OCI-LY3 (cell line): ENCODE results near the gene NSD1.

Source experiments
- H2AFZ ChIP-seq: fragments of 200-600, 300-600 bp; shearing (Covaris generic); 2 replicates; pipeline ENCODE4 v1.6.0; 2014; ENCODE audit warnings: antibody characterized with exemption, low read depth, low read length
- H3K27ac ChIP-seq: fragments of 200-600, 300-600 bp; sonication (generic); 2 replicates; pipeline ENCODE4 v1.5.1; 2014; ENCODE audit warnings: mild to moderate bottlenecking, low read length, moderate library complexity, mixed read lengths
- H3K27me3 ChIP-seq: fragments of 200-600, 300-600 bp; sonication (generic); 2 replicates; pipeline ENCODE4 v1.6.1; 2014; ENCODE audit warnings: low read depth, low read length, mixed read lengths
- H3K36me3 ChIP-seq: fragments of 200-600, 300-600 bp; sonication (generic); replicated peaks from 2 replicates; pipeline ENCODE3; 2014; ENCODE audit warnings: low read depth, low read length, mixed read lengths
- H3K4me1 ChIP-seq: fragments of 300-600, 200-600 bp; sonication (generic); 2 replicates; pipeline ENCODE4 v1.6.1; 2014; ENCODE audit warnings: low read length, mixed read lengths
- H3K4me2 ChIP-seq: fragments of 200-600, 300-600 bp; sonication (generic); 2 replicates; pipeline ENCODE4 v1.6.1; 2014; ENCODE audit warnings: low read length, mixed read lengths
- H3K4me3 ChIP-seq: fragments of 300-600, 200-600 bp; sonication (generic); 2 replicates; pipeline ENCODE4 v1.5.1; 2014; ENCODE audit warnings: antibody characterized with exemption, mild to moderate bottlenecking, low read length, moderate library complexity
- H3K79me2 ChIP-seq: fragments of 300-600, 200-600 bp; shearing (Covaris generic); 2 replicates; pipeline ENCODE4 v1.6.1; 2014; ENCODE audit warnings: mild to moderate bottlenecking, low read length, mixed read lengths
- H3K9ac ChIP-seq: fragments of 300-600, 200-600 bp; shearing (Covaris generic); 2 replicates; pipeline ENCODE4 v1.6.0; 2014; ENCODE audit warnings: mild to moderate bottlenecking, low read length, moderate library complexity
- H3K9me3 ChIP-seq: fragments of 200-600, 300-600 bp; shearing (Covaris generic); 2 replicates; pipeline ENCODE4 v1.6.1; 2014; ENCODE audit warnings: low read length, mixed read lengths; ENCODE audit not compliant: insufficient read depth
- H4K20me1 ChIP-seq: fragments of 200-600, 300-600 bp; sonication (generic); 2 replicates; pipeline ENCODE4 v1.6.1; 2016; ENCODE audit warnings: low read length, mixed read lengths; ENCODE audit not compliant: insufficient read depth
- EZH2phosphoT487 ChIP-seq: fragments of 200-600 bp; shearing (Covaris generic); IDR thresholded peaks from 2 replicates; pipeline ENCODE4 v1.6.1; 2018; ENCODE audit warnings: antibody characterized with exemption, mixed run types, low read depth
- TF ChIP-seq, protein P1 (sequence below): fragments of 200-600, 300-600 bp; sonication (generic); IDR thresholded peaks from 2 replicates; pipeline ENCODE4 v1.5.1; 2014; ENCODE audit warnings: antibody characterized with exemption, low read length, low read depth

The NSD1 gene

GRCh38 chr5:177314376-177315342 lies 181.1 kb downstream of the NSD1 start:
- H3K36me3 ChIP-seq, result no peaks in the 10 kb centered on the region
- H2AFZ ChIP-seq, result no peak overlapping the region
- TF ChIP-seq, protein P1, sequence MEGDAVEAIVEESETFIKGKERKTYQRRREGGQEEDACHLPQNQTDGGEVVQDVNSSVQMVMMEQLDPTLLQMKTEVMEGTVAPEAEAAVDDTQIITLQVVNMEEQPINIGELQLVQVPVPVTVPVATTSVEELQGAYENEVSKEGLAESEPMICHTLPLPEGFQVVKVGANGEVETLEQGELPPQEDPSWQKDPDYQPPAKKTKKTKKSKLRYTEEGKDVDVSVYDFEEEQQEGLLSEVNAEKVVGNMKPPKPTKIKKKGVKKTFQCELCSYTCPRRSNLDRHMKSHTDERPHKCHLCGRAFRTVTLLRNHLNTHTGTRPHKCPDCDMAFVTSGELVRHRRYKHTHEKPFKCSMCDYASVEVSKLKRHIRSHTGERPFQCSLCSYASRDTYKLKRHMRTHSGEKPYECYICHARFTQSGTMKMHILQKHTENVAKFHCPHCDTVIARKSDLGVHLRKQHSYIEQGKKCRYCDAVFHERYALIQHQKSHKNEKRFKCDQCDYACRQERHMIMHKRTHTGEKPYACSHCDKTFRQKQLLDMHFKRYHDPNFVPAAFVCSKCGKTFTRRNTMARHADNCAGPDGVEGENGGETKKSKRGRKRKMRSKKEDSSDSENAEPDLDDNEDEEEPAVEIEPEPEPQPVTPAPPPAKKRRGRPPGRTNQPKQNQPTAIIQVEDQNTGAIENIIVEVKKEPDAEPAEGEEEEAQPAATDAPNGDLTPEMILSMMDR, result no peak
- TF ChIP-seq EZH2phosphoT487, result no peak
- H3K79me2 ChIP-seq, result no peaks in the 10 kb centered on the region
- no peak overlapping the region for H3K4me2 ChIP-seq
- H3K9me3 ChIP-seq, result no peaks in the 10 kb centered on the region
- H3K9ac ChIP-seq, result no peak overlapping the region
- H3K4me1 ChIP-seq, result peaks cover 18% of the 10 kb centered on the region; the same call in 1 of the 2 replicates
- H4K20me1 ChIP-seq, result peaks cover 15% of the 10 kb centered on the region; the same call in 1 of the 2 replicates
- H3K4me3 ChIP-seq, result no peak overlapping the region
- no peak overlapping the region for H3K27ac ChIP-seq
- no peaks in the 10 kb centered on the region for H3K27me3 ChIP-seq

GRCh38 chr5:177315411-177315810 lies 181.8 kb downstream of the NSD1 start:
- Histone ChIP-seq H3K79me2 (no peaks in the 10 kb centered on the region), H3K4me3 (no peak overlapping the region), H3K27me3 (no peaks in the 10 kb centered on the region), H3K4me2 (no peak overlapping the region), H2AFZ (no peak overlapping the region), H3K27ac (no peak overlapping the region), H3K9ac (no peak overlapping the region), H3K36me3 (no peaks in the 10 kb centered on the region), H3K9me3 (no peaks in the 10 kb centered on the region), H4K20me1 (peaks cover 8% of the 10 kb centered on the region; the same call in 1 of the 2 replicates), H3K4me1 (peaks cover 16% of the 10 kb centered on the region; the same call in 1 of the 2 replicates)
- TF ChIP-seq EZH2phosphoT487, result no peak
- TF ChIP-seq, protein P1, result no peak

- Histone ChIP-seq H3K9me3 (no peaks in the 10 kb centered on the region), H3K27me3 (no peaks in the 10 kb centered on the region), H3K79me2 (no peaks in the 10 kb centered on the region), H2AFZ (no peak overlapping the region), H3K4me2 (no peak overlapping the region), H3K4me3 (no peak overlapping the region), H3K27ac (no peak overlapping the region), H3K36me3 (no peaks in the 10 kb centered on the region), H3K4me1 (peaks cover 14% of the 10 kb centered on the region; the same call in 1 of the 2 replicates), H3K9ac (no peak overlapping the region), H4K20me1 (peaks cover 4% of the 10 kb centered on the region; the same call in 1 of the 2 replicates)
- TF ChIP-seq EZH2phosphoT487, result no peak
- TF ChIP-seq, protein P1, result no peak
Measured at GRCh38 chr5:177316005-177316404, 182.4 kb downstream of the NSD1 start.

DNA sequence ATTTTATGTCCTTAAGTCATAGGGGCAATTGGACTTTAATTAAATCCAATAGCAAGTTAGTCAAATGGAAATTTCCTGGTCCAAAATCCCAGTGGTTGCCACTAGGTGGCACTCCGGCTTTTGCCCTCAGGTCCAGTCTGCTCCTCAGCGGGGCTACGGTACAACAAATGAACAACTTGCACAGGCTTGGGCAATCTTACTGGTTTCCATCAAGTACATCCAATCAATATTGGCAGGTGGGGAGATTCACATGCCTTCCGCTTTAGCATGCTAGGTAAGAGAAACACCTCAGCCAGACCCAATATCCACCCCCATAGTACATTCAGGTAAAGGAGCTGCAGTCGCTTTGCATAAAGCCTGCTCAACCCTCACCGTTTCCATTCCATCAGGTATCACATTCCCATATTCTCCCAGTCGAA lies 184.4 kb downstream of the NSD1 start:
- peaks cover 4% of the 10 kb centered on the region; the same call in 1 of the 2 replicates for H4K20me1 ChIP-seq
- TF ChIP-seq, protein P1, result peak; percentile 96
- TF ChIP-seq EZH2phosphoT487, result no peak
- H3K9me3 ChIP-seq, result no peaks in the 10 kb centered on the region
- H3K4me3 ChIP-seq, result no peak overlapping the region
- no peak overlapping the region for H2AFZ ChIP-seq
- peaks cover 13% of the 10 kb centered on the region; the same call in 1 of the 2 replicates for H3K4me1 ChIP-seq
- H3K4me2 ChIP-seq, result no peak overlapping the region
- no peaks in the 10 kb centered on the region for H3K27me3 ChIP-seq
- H3K27ac ChIP-seq, result no peak overlapping the region
- no peak overlapping the region for H3K9ac ChIP-seq
- H3K36me3 ChIP-seq, result no peaks in the 10 kb centered on the region
- H3K79me2 ChIP-seq, result no peaks in the 10 kb centered on the region
